Stimulated activated CD8-positive, alpha-beta memory T cell treated with anti-CD3 and anti-CD28 coated beads, Interleukin-12 subunit alpha, Interleukin-12 subunit beta, amount 100 ng/mL, for 24 hours (primary cell): ENCODE data around the gene CGREF1.
"Not testable (repeated sequence)": the region's sequence is repeated elsewhere in the genome, so short reads cannot be mapped to it uniquely, and the experiment has no call there.

Experiments
- DNase-seq: peaks from one replicate; pipeline ENCODE4 v3.0.0-alpha.2; 2020; ENCODE audit errors: extremely low read depth

CGREF1 gene

DNA sequence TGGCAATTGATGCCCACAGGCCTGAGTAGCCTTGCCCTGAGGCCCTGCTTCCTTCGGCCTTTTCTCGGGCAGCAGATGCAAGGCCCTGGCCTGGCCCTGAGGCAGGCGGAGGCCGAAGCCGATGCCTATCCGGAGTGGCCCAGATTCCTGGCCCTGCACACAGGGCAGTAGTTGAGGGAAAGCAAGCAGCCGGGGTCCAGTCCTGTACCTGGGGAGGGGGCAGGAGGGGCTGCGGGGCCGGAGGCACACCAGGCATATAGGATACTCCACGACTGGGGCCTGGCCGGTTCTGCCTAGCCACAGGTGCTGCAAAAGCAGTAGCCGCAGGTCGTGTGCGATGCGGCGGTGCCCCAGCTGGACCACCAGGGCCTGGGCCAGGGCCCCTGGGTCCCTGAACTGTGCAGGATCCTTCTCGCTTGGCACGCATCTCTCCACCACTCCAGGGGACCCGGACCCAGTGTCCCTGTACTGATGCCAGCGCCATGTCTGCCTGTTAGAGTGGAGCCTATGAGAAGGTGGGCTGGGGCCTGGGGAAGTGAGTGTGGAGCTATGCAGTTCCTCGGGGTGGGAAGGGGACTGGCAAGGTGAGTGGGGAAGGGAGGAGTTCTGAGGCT, 18.5 kb upstream of the CGREF1 start:
- no peak for DNase-seq

DNA sequence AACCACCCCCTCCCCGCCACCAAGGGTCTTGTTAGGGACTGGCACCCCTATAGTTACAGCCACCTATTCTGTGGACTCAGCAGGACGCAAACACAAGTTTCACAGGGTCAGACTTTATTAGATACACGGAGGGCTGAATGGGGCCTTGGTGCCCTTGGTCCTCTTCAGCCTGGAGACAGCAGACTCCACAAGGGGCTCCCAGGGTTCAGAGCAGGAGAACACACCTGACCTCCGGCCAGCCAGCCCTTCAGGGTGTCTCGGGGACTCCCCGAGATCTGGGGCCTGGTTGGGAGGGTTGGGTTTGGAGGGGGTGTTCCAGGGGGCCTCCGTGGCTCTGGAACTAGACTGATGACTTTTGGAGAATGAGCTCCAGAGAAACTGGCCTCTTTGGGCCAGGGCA, 17.8 kb upstream of the CGREF1 start:
- no peak for DNase-seq

DNA sequence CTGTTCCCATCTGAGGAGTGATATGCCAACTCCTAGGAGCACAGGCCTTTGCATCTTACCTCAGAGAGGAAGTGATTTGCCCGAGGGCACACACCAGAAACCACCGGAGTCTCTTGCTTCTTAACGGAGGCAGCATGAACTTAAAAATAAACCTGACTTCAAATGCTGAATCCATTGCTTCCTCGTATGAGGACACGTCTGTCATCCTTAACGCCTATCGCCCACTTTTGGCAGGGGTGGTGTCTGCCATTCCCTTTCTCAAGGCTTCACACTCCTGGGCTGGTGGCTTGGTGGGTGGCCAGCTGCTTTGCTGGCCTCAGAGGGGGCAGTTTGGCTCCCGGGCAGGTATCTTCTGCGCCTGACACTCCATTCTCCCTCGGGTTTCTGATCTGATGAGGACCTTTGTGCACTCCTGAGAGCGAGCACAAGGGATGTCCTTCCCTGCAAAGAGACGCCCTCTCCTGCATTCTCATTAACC, 16.6 kb upstream of the CGREF1 start:
- no peak for DNase-seq

DNA sequence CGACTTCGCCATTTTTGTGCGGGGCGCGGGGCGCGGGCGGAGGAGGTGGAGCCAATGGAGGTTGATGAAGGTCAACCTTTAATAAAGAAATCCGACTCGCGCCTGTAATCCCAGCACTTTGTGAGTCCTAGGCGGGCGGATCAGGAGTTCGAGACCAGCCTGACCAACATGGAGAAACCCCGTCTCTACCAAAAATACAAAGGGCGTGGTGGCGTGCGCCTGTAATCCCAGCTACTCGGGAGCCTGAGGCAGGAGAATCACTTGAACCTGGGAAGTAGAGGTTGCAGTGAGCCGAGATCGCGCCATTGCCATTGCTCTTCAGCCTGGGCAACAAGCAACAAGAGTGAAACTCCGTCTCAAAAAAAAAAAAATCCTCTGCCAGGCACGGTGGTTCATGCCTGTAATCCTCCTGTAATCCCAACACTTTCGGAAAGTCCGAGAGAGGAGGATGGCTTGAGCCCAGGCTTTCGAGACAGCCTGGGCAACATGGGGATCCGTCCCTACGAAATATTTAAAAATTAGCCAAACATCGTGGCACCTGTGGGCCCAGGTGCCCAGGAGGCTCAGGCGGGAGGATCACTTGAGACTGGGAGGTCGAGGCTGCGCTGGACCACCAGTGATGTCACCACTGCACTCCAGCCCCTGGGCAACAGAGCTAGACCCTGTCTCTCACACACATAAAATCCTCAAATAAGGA, 16.0 kb upstream of the CGREF1 start:
- DNase-seq: no peak

DNA sequence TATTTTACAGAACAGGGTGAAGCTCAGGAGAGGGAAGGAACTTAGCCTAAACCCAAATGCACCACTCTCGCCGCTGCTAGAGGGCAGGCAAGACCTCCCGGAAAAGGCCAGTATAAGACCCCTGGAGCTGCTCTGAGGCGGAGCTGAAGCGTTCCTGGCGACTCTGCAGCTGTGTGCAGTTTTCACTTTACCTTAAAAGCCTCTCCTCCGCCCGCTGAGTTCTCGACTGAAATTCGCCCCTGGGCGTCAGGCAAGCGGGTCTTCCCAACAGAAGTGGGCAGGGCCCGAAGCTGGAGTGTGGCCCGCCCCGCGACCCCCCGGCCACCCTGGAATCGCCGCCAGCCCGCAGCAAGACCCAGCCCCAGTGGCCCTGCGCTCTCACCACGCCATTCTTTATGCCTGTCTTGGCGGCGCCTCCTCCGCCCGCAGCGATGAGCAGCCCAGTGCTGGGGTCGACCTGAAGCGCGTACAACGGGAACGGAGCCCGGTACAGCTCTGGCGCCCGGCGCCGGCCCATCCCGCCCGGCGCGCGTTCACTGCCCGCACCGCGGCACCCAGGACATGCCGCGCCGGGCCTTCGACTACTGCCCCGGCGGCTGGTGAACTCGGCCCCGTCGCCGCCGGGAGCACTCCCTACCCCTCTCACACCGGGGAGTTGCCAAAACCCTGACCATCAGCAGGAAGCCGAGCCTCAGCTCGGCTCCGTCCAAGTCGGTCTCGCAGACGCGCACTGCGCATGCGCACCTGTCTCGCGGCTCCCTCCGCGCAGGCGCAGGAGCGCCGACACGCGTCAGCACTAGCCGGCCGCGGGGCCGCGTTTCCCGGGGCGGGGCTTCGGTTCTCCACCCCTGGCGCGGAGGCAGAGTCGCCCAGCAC, 15.2 kb upstream of the CGREF1 start, which contains the start of gene PREB:
PREB (minus strand) TSS at position 732 of the 876 bp plus-strand sequence; CDS start at position 517, 215 bp downstream.
- DNase-seq: peak; percentile 97

DNA sequence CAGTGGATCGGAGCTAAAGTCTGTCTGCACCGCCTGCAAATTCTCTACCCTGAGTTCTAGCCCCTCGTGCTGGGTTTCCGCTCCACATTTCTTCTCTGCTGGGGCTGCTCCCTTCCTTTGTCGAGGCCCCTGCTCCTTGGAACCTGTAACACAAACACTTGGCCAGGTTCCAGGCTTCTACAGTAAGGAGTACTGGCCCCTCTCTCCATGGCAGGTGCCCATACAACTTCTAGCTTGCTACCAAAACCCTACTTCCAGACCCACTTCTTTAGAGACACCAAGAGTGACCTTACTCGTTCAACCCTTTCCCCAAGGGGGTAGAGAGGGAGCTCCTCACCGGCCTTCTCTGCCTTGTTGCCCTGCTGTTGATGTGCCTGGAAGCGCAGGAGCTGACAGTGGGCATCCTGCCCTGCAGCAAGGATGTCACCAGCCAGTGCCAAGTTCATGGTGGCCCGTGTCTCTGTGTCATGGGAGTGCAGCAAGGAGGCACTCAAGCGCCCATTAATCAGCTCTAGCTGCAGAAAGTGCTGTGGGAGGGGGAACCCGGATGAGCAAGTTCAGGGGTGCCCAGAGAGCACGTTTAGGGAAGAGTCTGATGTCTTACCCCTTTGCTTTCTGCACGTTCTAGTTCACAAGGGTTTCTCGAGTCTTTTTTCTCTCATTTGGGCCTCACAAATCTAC, 14.4 kb upstream of the CGREF1 start:
- no peak for DNase-seq

DNA sequence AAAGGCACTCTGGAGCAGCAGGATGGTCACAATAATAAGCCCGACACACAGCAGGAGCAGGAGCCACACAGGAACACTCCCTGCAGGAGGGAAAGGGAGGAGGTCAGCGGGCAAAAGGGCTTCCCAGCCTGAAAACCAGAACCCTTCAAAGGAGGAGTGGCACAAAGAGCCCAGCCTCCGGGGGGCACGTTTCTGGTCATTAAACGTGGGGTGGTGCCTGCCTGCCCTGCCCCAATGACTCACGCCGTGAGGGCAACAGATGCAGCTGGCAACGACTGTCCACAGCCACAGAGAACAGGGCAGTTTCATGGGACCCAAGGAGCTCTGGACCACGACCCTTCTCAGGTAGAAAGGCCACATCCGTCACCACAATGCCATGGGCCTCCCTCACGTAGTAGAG, 12.5 kb upstream of the CGREF1 start:
- DNase-seq: no peak

DNA sequence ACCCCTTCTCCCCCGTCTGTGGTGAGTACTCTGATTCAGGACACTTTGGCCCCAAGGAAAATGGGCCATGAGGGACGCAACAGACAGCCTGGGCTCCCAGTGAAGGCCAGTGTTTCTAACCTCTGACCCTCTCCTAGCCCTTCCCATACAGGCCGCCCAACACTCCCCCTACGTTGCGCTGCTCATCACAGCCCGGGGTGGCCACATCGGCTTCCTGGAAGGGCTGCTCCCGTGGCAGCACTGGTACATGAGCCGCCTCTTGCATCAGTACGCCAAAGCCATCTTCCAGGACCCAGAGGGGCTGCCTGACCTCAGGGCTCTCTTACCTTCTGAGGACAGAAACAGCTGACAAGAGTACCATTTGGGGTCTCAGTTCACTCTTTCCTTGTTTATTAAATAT, 11.5 kb upstream of the CGREF1 start:
- DNase-seq: no peak

DNA sequence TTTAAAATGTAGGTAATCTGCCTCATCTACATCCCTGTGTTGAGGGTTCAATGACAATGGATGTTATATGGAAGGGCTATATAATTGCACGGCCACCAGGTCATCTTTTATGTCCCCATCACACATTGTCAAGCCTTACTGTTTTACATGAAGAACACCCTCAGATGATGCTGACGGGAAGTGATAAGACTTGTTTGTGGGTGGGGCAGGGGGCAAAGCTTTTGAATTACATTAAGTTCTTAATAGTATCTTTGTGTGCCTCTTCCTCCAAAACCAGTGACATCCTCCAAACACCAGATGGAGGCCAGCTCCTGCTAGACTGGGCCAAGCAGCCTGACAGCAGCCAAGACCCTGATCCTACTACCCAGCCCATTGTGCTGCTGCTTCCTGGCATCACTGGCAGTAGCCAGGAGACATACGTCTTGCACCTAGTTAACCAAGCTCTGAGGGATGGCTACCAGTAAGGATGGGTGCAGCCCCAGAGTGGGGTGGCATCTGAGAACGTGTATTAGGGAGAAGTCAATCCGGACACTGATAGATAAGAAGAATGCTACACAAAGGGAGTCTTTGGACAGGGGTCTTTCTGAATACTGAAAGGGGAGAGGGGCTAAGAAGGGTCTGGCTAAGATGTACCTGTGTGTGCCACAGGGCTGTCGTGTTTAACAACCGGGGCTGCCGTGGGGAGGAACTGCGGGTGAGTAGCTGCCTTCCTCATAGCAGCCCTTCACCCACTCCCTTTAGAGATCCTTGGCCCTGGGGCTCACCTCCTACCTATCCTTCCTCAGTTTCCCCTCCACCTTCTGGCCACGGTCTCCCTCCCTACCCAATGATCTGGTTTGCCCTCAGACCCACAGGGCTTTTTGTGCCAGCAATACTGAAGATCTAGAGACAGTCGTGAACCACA, 10.0 kb upstream of the CGREF1 start:
- no peak for DNase-seq

DNA sequence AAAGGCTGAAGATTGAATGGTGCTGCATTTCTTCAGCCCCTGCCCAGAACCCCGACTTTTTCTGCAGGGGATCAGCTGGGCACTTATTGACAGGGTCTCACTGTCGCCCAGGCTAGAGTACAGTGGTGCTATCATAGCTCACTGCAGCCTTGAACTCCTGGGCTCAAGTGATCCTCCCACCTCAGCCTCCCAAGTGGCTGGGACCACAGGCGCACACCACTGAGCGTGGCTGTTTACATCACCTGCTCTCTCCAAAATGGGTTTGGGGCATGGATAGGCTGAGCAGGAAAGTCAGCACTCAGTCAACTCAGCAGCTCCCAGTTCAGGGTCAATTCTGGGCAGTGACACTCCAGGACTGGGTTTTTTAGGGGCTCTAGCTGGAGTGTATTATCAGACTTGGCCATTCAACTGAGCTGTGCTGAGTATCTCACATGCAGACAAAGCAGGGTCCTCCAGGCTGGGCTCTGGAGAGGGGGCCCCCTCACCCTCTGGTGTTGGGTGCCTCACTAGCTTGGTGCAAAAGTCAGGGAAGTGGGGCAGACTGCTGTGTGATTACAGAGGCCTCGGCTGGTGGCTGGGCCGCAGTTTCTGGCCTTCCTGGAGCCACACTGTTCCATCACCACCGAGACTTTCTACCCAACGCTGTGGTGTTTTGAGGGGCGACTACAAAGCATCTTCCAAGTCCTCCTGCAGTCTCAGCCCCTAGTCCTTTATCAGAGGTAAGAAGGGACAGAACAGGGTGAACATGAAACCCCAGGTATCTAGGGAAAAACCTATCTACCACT, 9.1 kb upstream of the CGREF1 start:
- DNase-seq: no peak

DNA sequence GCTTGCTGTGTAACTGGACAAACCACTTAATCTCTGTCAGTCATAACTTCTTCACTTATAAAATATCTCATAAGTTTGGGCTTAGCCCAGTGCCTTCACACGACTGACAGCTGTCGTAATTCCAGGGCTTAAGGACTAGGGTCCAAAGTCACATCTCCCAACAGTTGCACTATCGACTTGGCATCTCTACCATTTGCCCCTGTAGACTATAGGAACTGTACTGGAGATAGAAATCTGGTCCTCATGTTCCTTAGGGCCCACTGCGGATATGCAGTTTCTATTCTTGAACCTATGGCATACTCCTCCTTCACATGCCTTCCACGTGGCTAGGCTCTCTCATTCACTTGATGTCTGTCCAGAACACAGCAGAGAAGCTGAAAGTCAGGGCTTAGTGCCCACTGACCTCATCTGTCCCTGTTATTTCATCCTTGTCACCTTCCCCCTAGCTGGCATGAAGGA, 7.4 kb upstream of the CGREF1 start:
- DNase-seq: no peak

DNA sequence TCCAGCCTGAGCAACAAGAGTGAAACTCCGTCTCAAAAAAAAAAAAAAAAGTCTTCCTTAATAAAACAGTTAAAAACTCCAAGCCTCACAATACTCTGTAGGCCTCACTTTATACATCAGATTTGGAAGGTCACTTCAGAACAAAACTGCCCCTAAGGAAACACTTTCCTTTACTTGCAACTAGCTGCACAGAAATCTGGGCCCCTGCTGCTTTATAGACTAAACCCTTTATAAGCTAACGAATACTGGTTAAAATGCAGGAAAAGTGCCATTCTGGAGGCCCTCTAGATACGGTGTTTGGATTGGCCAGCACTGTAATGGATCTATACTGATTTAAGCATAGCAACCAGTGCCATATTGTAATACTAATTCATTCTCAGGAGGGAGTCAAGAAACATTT, 6.2 kb upstream of the CGREF1 start:
- no peak for DNase-seq

DNA sequence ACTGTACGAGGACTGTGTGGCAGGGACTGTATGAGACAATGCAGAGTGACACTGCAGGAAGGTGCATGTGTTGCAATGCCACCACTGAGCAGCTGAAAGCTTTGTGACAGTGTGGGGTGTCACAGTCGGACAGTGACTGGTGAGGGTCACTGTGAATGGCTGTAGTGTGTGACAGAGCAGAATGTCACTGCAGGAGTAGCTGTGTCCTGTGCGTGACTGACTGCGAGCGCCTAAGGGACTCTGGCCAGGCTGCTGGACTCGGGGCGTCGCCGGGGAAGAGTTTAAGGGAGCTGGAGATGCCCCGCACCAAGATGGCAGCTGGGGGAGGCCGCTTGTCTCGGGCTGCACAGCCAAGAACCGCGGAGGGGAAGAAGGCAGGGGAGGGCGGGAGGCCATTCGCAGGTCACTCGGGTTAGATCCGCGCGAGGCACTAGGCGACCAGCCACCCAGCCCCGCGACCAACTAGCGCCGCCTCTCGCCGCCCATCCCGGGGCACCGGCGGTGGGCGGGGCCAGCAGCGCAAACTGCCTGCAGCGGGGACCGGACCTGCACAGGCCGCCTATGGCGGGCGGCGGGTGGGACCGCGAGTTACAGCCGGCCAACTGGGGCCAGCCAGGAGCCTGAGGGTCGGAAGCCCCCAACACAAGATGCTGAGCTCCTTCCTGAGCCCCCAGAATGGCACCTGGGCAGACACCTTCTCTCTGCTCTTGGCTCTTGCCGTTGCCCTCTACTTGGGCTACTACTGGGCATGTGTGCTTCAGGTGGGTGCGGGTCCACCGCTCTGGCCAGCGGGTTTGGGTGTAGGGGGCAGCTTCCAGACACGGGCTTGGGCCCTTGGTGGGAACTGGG, 4.6 kb upstream of the CGREF1 start, which contains the start of gene ABHD1:
ABHD1 (plus strand) TSS at position 514 of the 849 bp plus-strand sequence; CDS start at position 648, 134 bp downstream.
- peak; percentile 23 for DNase-seq

DNA sequence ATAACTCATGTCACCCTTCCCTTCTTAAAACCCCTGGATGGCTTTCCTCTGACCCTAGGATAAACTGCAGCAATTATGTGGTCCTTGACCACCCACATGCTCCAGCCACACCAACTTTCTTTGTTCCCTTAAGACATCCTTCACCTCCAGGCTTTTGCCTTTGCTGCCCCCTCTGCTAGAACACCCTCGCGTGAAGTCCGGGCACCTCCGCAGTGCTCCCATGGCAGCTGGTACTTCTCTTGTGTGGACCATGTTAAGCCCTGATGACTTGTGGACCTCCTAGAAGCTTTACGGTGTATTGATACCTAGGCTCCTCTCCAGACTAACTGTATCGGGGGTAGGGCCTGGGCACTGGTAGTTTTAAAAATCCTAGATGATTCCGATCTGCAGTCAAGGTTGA, 3.9 kb upstream of the CGREF1 start:
- no peak for DNase-seq

DNA sequence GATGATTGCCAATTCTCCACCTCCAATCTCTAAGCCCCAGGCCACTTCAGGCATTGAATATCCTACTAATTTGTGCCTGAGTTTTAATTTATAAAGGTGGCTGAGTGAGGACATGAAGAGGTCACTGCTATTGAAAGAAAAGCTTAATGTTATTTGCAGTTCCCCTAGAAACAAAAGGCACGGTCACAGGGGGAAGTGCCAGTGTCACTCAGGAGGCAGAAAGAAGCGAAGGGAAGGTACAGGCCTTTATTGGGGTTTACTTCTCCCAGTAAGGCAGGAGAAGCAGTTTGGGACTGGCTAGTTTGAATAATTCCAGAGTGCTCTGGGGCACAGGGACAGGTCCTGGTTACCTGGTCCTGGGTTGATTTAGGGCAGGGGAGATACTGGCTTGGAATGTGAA, 3.0 kb upstream of the CGREF1 start:
- no peak for DNase-seq

DNA sequence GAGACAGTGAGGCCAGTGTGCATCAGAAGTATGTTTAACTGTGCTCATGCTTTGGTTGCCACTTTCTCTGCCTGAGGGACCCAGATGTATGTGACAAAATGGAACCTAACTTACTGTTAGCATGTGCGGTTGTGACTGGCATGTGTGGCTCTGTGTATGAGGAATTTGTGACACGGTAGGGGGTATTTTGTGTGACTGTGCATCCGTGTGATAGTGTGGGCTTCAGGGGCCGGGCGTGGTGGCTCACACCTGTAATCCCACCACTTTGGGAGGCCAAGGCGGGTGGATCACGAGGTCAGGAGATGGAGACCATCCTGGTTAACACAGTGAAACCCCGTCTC, 372 bp upstream of the CGREF1 start:
- DNase-seq: not testable (repeated sequence)

DNA sequence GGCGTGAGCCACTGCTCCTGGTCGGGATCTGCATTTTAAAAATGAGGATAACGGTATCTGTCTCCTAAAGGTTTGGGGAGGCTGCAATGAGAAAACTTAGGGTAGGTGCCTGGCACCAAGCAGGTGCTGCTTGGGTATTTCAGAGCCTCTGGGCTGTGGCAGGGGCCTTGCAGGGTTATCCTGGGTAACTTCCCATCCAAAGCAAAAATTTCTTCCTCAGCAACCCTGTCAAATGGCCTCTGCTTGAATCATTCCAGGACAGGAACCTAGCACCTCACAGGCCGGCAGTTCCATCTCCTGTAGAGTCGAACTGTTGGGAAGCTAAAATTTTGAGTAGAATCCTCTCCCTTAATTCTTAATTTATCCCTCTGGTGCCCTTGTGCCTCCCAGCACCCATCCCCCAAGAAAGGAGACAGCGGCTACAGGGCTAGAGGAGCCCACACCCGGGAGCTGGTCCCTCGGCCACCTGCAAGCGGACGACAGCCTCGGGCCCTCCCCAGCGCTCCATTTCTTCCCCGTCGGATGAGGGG, 868 bp downstream of the CGREF1 start:
- DNase-seq: no peak

DNA sequence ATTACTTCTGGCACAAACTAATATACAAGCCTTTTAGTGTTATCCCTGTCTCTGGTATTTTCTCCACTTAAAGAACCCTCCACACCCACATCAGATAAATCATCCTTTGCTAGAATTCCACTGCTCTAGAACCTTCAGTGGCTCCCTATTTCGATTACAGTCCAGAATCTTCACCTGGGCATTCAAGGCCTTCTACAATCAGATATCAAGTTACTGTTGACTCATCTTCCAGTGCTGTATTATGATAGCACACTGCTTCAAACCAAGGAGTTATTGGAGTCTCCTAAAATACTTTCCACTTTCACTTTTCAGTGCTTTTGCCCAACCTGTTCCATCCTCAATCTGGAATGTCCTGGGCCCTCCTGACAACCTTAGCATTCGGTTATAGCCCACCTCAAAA, 3.4 kb downstream of the CGREF1 start:
- DNase-seq: no peak
